Measurements from ENCODE around the gene SBF2.
"Not testable (repeated sequence)": the region's sequence is repeated elsewhere in the genome, so short reads cannot be mapped to it uniquely, and the experiment has no call there.

SBF2 gene

GRCh38 chr11:9916480-9916879, 377.5 kb downstream of the SBF2 start:
- Histone ChIP-seq H3K27ac (ENCODE audit: low read length) (no peak overlapping the region), H3K4me3 (ENCODE audit: low read length) (no peak overlapping the region), H3K27me3 (ENCODE audit: control insufficient read depth, insufficient read depth, low read length) (no peaks in the 10 kb centered on the region), H3K4me1 (ENCODE audit: control insufficient read depth, low read depth, low read length) (peaks cover 3% of the 10 kb centered on the region), H3K9me3 (ENCODE audit: control insufficient read depth, low read depth, low read length) (no peaks in the 10 kb centered on the region), H3K36me3 (ENCODE audit: control insufficient read depth, low read depth, low read length) (no peaks in the 10 kb centered on the region), H3K9ac (ENCODE audit: low read length) (no peak overlapping the region)

GRCh38 chr11:9914064-9914463, 380.0 kb downstream of the SBF2 start:
- no peaks in the 10 kb centered on the region for H3K9me3 ChIP-seq (ENCODE audit: control insufficient read depth, low read depth, low read length)
- no peak overlapping the region for H3K27ac ChIP-seq (ENCODE audit: low read length)
- no peak overlapping the region for H3K9ac ChIP-seq (ENCODE audit: low read length)
- no peaks in the 10 kb centered on the region for H3K4me1 ChIP-seq (ENCODE audit: control insufficient read depth, low read depth, low read length)
- no peaks in the 10 kb centered on the region for H3K27me3 ChIP-seq (ENCODE audit: control insufficient read depth, insufficient read depth, low read length)
- no peaks in the 10 kb centered on the region for H3K36me3 ChIP-seq (ENCODE audit: control insufficient read depth, low read depth, low read length)
- H3K4me3 ChIP-seq (ENCODE audit: low read length) = no peak overlapping the region

GRCh38 chr11:9905960-9906791, 387.8 kb downstream of the SBF2 start:
- Histone ChIP-seq H3K36me3 (ENCODE audit: control insufficient read depth, low read depth, low read length) (no peaks in the 10 kb centered on the region), H3K9ac (ENCODE audit: low read length) (no peak overlapping the region), H3K4me3 (ENCODE audit: low read length) (peak overlapping the region; percentile 23), H3K27ac (ENCODE audit: low read length) (peak overlapping the region; percentile 47), H3K9me3 (ENCODE audit: control insufficient read depth, low read depth, low read length) (no peaks in the 10 kb centered on the region), H3K27me3 (ENCODE audit: control insufficient read depth, insufficient read depth, low read length) (no peaks in the 10 kb centered on the region), H3K4me1 (ENCODE audit: control insufficient read depth, low read depth, low read length) (peaks cover 36% of the 10 kb centered on the region)

GRCh38 chr11:9905501-9905951, 388.5 kb downstream of the SBF2 start:
- H3K36me3 ChIP-seq (ENCODE audit: control insufficient read depth, low read depth, low read length) = no peaks in the 10 kb centered on the region
- peak overlapping the region; percentile 23 for H3K4me3 ChIP-seq (ENCODE audit: low read length)
- no peak overlapping the region for H3K9ac ChIP-seq (ENCODE audit: low read length)
- H3K4me1 ChIP-seq (ENCODE audit: control insufficient read depth, low read depth, low read length) = peaks cover 36% of the 10 kb centered on the region
- no peaks in the 10 kb centered on the region for H3K9me3 ChIP-seq (ENCODE audit: control insufficient read depth, low read depth, low read length)
- no peaks in the 10 kb centered on the region for H3K27me3 ChIP-seq (ENCODE audit: control insufficient read depth, insufficient read depth, low read length)
- peak overlapping the region; percentile 47 for H3K27ac ChIP-seq (ENCODE audit: low read length)

- Histone ChIP-seq H3K4me3 (ENCODE audit: low read length) (no peak overlapping the region), H3K9me3 (ENCODE audit: control insufficient read depth, low read depth, low read length) (no peaks in the 10 kb centered on the region), H3K9ac (ENCODE audit: low read length) (no peak overlapping the region), H3K36me3 (ENCODE audit: control insufficient read depth, low read depth, low read length) (no peaks in the 10 kb centered on the region), H3K27me3 (ENCODE audit: control insufficient read depth, insufficient read depth, low read length) (no peaks in the 10 kb centered on the region), H3K4me1 (ENCODE audit: control insufficient read depth, low read depth, low read length) (peaks cover 36% of the 10 kb centered on the region), H3K27ac (ENCODE audit: low read length) (no peak overlapping the region)
Measured at GRCh38 chr11:9903579-9903978, 390.4 kb downstream of the SBF2 start.

- no peak overlapping the region for H3K9ac ChIP-seq (ENCODE audit: low read length)
- no peak overlapping the region for H3K4me3 ChIP-seq (ENCODE audit: low read length)
- H3K9me3 ChIP-seq (ENCODE audit: control insufficient read depth, low read depth, low read length) = no peaks in the 10 kb centered on the region
- H3K27me3 ChIP-seq (ENCODE audit: control insufficient read depth, insufficient read depth, low read length) = no peaks in the 10 kb centered on the region
- no peaks in the 10 kb centered on the region for H3K36me3 ChIP-seq (ENCODE audit: control insufficient read depth, low read depth, low read length)
- peaks cover 31% of the 10 kb centered on the region for H3K4me1 ChIP-seq (ENCODE audit: control insufficient read depth, low read depth, low read length)
- no peak overlapping the region for H3K27ac ChIP-seq (ENCODE audit: low read length)
Measured at GRCh38 chr11:9901943-9902342, 392.1 kb downstream of the SBF2 start.

- H3K27ac ChIP-seq (ENCODE audit: low read length); H3K9ac ChIP-seq (ENCODE audit: low read length): not testable (repeated sequence)
Measured at GRCh38 chr11:9900253-9900652, 393.8 kb downstream of the SBF2 start.

GRCh38 chr11:9899676-9900075, 394.3 kb downstream of the SBF2 start:
- Histone ChIP-seq H3K27ac (ENCODE audit: low read length) (no peak overlapping the region), H3K27me3 (ENCODE audit: control insufficient read depth, insufficient read depth, low read length) (no peaks in the 10 kb centered on the region), H3K36me3 (ENCODE audit: control insufficient read depth, low read depth, low read length) (peaks cover 5% of the 10 kb centered on the region), H3K9ac (ENCODE audit: low read length) (no peak overlapping the region), H3K4me3 (ENCODE audit: low read length) (no peak overlapping the region), H3K9me3 (ENCODE audit: control insufficient read depth, low read depth, low read length) (no peaks in the 10 kb centered on the region), H3K4me1 (ENCODE audit: control insufficient read depth, low read depth, low read length) (peaks cover 9% of the 10 kb centered on the region)

More at GRCh38 chr11:9900253-9900652, 393.8 kb downstream of the SBF2 start:
- not testable (repeated sequence) for H3K27me3 ChIP-seq (ENCODE audit: control insufficient read depth, insufficient read depth, low read length); H3K36me3 ChIP-seq (ENCODE audit: control insufficient read depth, low read depth, low read length); H3K4me3 ChIP-seq (ENCODE audit: low read length); H3K9me3 ChIP-seq (ENCODE audit: control insufficient read depth, low read depth, low read length)
- peaks cover 15% of the 10 kb centered on the region for H3K4me1 ChIP-seq (ENCODE audit: control insufficient read depth, low read depth, low read length)

GRCh38 chr11:9896902-9897301, 397.1 kb downstream of the SBF2 start:
- no peak overlapping the region for H3K4me3 ChIP-seq (ENCODE audit: low read length)
- peaks cover 6% of the 10 kb centered on the region for H3K4me1 ChIP-seq (ENCODE audit: control insufficient read depth, low read depth, low read length)
- no peak overlapping the region for H3K27ac ChIP-seq (ENCODE audit: low read length)

GRCh38 chr11:9895006-9895405, 399.0 kb downstream of the SBF2 start:
- Histone ChIP-seq H3K4me1 (ENCODE audit: control insufficient read depth, low read depth, low read length) (peaks cover 6% of the 10 kb centered on the region), H3K27ac (ENCODE audit: low read length) (no peak overlapping the region), H3K36me3 (ENCODE audit: control insufficient read depth, low read depth, low read length) (peaks cover 5% of the 10 kb centered on the region), H3K4me3 (ENCODE audit: low read length) (no peak overlapping the region), H3K9ac (ENCODE audit: low read length) (no peak overlapping the region), H3K9me3 (ENCODE audit: control insufficient read depth, low read depth, low read length) (no peaks in the 10 kb centered on the region), H3K27me3 (ENCODE audit: control insufficient read depth, insufficient read depth, low read length) (no peaks in the 10 kb centered on the region)

More at GRCh38 chr11:9896902-9897301, 397.1 kb downstream of the SBF2 start:
- no peaks in the 10 kb centered on the region for H3K9me3 ChIP-seq (ENCODE audit: control insufficient read depth, low read depth, low read length)
- H3K36me3 ChIP-seq (ENCODE audit: control insufficient read depth, low read depth, low read length) = peaks cover 5% of the 10 kb centered on the region
- H3K9ac ChIP-seq (ENCODE audit: low read length) = no peak overlapping the region
- H3K27me3 ChIP-seq (ENCODE audit: control insufficient read depth, insufficient read depth, low read length) = no peaks in the 10 kb centered on the region

- no peak overlapping the region for H3K9ac ChIP-seq (ENCODE audit: low read length)
- no peak overlapping the region for H3K27ac ChIP-seq (ENCODE audit: low read length)
- H3K9me3 ChIP-seq (ENCODE audit: control insufficient read depth, low read depth, low read length) = no peaks in the 10 kb centered on the region
- H3K36me3 ChIP-seq (ENCODE audit: control insufficient read depth, low read depth, low read length) = peaks cover 5% of the 10 kb centered on the region
- no peaks in the 10 kb centered on the region for H3K27me3 ChIP-seq (ENCODE audit: control insufficient read depth, insufficient read depth, low read length)
- no peak overlapping the region for H3K4me3 ChIP-seq (ENCODE audit: low read length)
- H3K4me1 ChIP-seq (ENCODE audit: control insufficient read depth, low read depth, low read length) = peaks cover 6% of the 10 kb centered on the region
Measured at GRCh38 chr11:9893474-9893873, 400.5 kb downstream of the SBF2 start.

GRCh38 chr11:9888938-9889337, 405.1 kb downstream of the SBF2 start:
- no peak overlapping the region for H3K9ac ChIP-seq (ENCODE audit: low read length)
- no peak overlapping the region for H3K4me3 ChIP-seq (ENCODE audit: low read length)
- H3K27ac ChIP-seq (ENCODE audit: low read length) = no peak overlapping the region
- H3K4me1 ChIP-seq (ENCODE audit: control insufficient read depth, low read depth, low read length) = peaks cover 11% of the 10 kb centered on the region
- no peaks in the 10 kb centered on the region for H3K27me3 ChIP-seq (ENCODE audit: control insufficient read depth, insufficient read depth, low read length)
- no peaks in the 10 kb centered on the region for H3K9me3 ChIP-seq (ENCODE audit: control insufficient read depth, low read depth, low read length)
- H3K36me3 ChIP-seq (ENCODE audit: control insufficient read depth, low read depth, low read length) = no peaks in the 10 kb centered on the region
